Measurements from ENCODE around the gene GCNT2. TPM values are rescaled to one million over a fixed set of nuclear protein-coding genes. Genes with fewer than 3 reads are reported as not detected.
"Not testable (repeated sequence)": the region's sequence is repeated elsewhere in the genome, so short reads cannot be mapped to it uniquely, and the experiment has no call there.

The GCNT2 gene
- total RNA-seq, 6 donors from 2014 or later, result 18.7 to 97.4 (median 44.5) TPM

DNA sequence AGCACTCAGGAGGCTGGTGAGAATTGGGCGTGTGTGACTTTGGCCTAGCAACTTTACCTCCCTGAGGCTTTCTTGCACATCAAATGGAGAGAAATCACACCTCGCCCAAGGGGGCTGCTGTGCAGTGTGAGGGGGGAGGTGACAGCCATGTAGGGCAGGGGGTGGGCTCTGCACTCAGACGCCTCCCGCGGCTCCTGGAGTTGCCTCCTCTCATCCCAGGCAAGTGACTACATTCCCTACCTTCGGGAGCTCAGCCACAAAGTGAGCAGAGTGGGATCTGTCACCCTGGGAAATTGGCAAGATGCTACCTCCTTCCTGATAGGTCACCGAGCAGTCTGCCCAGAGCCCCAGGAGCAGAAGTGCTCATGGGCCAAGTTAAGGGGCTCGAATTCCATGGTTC lies 56.0 kb downstream of the GCNT2 start:
- ATAC-seq (ENCODE audit: low FRiP score in 2 of 2) (no peak), DNase-seq (no peak)
- WGBS, 2 donors, result 87 to 89% methylated on average over 8 of the region's 8 CpGs
- Histone ChIP-seq H3K27ac (no peak overlapping the region), H3K9me3 (no peaks in the 10 kb centered on the region), H3K36me3 (no peaks in the 10 kb centered on the region), H3K4me1 (no peaks in the 10 kb centered on the region), H3K27me3 (no peaks in the 10 kb centered on the region), H3K4me3 (no peak overlapping the region)
- TF ChIP-seq, protein P1, sequence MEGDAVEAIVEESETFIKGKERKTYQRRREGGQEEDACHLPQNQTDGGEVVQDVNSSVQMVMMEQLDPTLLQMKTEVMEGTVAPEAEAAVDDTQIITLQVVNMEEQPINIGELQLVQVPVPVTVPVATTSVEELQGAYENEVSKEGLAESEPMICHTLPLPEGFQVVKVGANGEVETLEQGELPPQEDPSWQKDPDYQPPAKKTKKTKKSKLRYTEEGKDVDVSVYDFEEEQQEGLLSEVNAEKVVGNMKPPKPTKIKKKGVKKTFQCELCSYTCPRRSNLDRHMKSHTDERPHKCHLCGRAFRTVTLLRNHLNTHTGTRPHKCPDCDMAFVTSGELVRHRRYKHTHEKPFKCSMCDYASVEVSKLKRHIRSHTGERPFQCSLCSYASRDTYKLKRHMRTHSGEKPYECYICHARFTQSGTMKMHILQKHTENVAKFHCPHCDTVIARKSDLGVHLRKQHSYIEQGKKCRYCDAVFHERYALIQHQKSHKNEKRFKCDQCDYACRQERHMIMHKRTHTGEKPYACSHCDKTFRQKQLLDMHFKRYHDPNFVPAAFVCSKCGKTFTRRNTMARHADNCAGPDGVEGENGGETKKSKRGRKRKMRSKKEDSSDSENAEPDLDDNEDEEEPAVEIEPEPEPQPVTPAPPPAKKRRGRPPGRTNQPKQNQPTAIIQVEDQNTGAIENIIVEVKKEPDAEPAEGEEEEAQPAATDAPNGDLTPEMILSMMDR (IDR thresholded peaks at IDR 0.05), result no peak
- TF ChIP-seq POLR2AphosphoS5 (IDR thresholded peaks at IDR 0.05), result no peak
- no peak for TF ChIP-seq EP300 (IDR thresholded peaks at IDR 0.05)
- no peak for TF ChIP-seq POLR2A (IDR thresholded peaks at IDR 0.05)

DNA sequence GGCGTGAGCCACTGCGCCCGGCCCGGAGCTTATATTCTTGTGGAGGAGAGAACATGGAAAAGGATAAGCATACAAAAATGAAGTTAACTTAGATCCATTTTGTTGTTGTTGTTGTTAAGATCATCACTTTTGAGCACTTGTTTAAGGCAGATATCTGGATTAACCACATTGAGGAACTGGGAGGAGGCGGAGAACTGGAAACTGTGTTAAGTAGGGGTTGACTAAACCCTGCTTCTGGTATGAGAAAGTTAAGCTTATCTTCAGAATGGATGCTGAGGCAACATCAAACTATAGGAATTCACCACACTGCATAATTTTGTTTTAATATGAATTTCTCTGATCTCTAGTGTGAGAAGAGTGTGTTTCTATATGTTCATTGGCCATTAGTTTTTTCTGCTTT lies 57.6 kb downstream of the GCNT2 start:
- no peaks in the 10 kb centered on the region for H3K9me3 ChIP-seq
- no peak for ATAC-seq (ENCODE audit: low FRiP score in 2 of 2)
- H3K27ac ChIP-seq, result no peak overlapping the region
- H3K27me3 ChIP-seq, result no peaks in the 10 kb centered on the region
- peaks cover 0 to 9% (median 5%) of the 10 kb centered on the region in 4 donors for H3K4me1 ChIP-seq
- H3K4me3 ChIP-seq, result no peak overlapping the region
- no peaks in the 10 kb centered on the region for H3K36me3 ChIP-seq
- no peak for DNase-seq
- 95 to 96% methylated on average over 5 of the region's 5 CpGs for WGBS, 2 donors
- TF ChIP-seq POLR2A (IDR thresholded peaks at IDR 0.05), result no peak

DNA sequence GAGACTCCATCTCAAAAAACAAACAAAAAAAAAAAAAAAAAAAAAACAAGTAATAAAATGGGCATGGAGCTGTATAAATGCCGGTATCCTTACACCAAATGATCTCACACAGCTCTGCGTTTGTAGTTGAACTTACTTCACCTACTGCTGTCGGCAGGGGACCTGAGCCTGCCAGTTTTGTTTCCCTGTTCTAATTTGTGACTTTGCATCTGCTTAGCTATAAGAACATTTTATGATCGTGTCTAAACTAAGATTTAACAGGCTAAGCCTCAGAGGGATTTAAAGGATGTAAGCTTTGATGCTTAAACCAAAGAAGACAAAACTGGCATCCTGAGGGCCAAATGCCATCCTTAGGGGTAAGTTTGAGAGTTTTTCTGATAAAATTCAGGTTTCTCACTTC lies 58.7 kb downstream of the GCNT2 start:
- peaks cover 0 to 9% (median 5%) of the 10 kb centered on the region in 4 donors for H3K4me1 ChIP-seq
- no peak overlapping the region for H3K27ac ChIP-seq
- no peaks in the 10 kb centered on the region for H3K36me3 ChIP-seq
- no peaks in the 10 kb centered on the region for H3K9me3 ChIP-seq
- TF ChIP-seq EP300 (IDR thresholded peaks at IDR 0.05) (no peak), POLR2A (IDR thresholded peaks at IDR 0.05) (no peak), POLR2AphosphoS5 (IDR thresholded peaks at IDR 0.05) (no peak)
- TF ChIP-seq, protein P1 (IDR thresholded peaks at IDR 0.05), result no peak
- WGBS, 2 donors, result 84 to 96% methylated on average over 4 of the region's 4 CpGs
- H3K4me3 ChIP-seq, result no peak overlapping the region
- no peaks in the 10 kb centered on the region for H3K27me3 ChIP-seq
- ATAC-seq (ENCODE audit: low FRiP score in 2 of 2) (no peak), DNase-seq (no peak)

DNA sequence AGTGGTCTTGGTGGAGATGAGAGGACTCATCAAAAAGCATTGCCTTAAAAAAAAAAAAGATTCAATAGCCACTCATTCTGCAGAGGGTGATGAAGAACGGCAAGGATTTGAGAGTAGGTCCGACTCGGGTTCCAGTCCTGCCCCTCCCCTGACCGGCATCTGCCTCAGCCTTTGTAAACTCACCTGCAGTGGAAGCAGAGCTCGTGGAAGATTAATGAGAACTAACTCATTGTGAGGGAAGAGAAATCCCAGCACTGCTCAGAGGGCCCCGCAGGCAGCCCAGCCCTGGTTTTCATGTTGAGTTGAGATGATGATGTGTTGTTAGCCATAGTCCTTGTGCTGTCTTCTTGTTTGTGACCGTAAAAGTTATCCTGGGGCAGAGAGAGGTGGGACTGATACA lies 59.4 kb downstream of the GCNT2 start:
- H3K4me3 ChIP-seq, result no peak overlapping the region
- ATAC-seq (ENCODE audit: low FRiP score in 2 of 2), result no peak
- peaks cover 0 to 9% (median 5%) of the 10 kb centered on the region in 4 donors for H3K4me1 ChIP-seq
- 79% methylated on average over 7 of the region's 7 CpGs for WGBS, 2 donors
- DNase-seq, result no peak
- H3K27ac ChIP-seq, result no peak overlapping the region
- H3K9me3 ChIP-seq, result no peaks in the 10 kb centered on the region
- H3K27me3 ChIP-seq, result no peaks in the 10 kb centered on the region
- H3K36me3 ChIP-seq, result no peaks in the 10 kb centered on the region
- TF ChIP-seq, protein P1 (IDR thresholded peaks at IDR 0.05), result no peak
- TF ChIP-seq POLR2AphosphoS5 (IDR thresholded peaks at IDR 0.05), result no peak
- TF ChIP-seq POLR2A (IDR thresholded peaks at IDR 0.05), result no peak
- no peak for TF ChIP-seq EP300 (IDR thresholded peaks at IDR 0.05)

DNA sequence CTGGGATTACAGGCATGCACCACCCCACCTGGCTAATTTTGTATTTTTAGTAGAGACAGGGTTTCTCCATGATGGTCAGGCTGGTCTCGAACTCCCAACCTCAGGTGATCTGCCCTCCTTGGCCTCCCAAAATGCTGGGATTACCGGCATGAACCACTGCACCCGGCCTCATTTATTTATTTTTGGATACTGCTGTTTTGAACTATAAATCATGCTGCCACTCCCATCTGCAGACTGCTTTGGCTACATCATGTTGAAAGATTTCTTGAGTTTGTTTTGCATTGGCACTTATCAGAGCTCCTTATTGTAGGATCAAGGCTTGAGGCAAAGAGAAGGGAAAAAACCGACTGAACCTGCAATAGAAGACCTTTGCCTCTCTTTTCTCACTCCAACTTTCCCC lies 60.3 kb downstream of the GCNT2 start:
- H3K4me1 ChIP-seq; H3K36me3 ChIP-seq; ATAC-seq (ENCODE audit: low FRiP score in 2 of 2); DNase-seq; H3K4me3 ChIP-seq; H3K27me3 ChIP-seq; H3K27ac ChIP-seq; H3K9me3 ChIP-seq: not testable (repeated sequence)
- WGBS, 2 donors, result 50 to 52% methylated on average over 4 of the region's 4 CpGs

DNA sequence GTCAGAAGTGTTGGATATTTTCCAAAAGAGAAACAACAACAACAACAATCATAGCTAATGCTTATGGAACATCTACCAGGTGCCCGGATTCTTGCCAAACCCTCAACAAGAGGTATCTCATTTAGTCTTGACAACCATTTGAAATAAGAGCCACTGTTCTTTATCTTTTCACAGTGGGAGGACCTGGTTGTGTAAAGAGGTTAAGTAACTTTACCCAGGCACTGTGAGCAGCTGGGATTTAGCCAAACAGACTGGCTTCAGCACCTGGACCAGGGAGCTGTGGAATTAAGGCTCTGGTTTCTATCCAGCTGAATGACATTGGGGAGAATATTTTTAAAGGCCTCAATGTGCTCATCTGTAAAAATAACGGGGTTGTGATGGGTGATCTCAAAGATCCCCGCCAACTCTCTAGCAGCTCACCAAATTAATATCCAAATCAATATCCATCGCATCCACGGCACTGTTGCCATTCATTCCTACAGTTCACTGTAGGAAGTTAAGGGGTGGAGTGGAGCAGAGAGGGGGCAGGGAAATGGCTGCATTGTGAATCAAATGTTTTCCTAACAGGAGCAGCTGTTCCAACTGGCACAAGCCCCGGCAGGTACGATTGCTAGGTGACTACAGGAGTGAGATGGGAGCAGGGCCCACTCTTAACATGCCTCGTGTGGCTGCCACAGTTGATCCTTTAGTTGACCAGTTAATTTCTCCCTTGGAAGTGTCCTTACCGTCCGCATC lies 61.8 kb downstream of the GCNT2 start:
- Histone ChIP-seq H3K4me3 (no peak overlapping the region), H3K9me3 (no peaks in the 10 kb centered on the region), H3K4me1 (peaks cover 0 to 15% (median 5%) of the 10 kb centered on the region in 4 donors), H3K27ac (no peak overlapping the region), H3K27me3 (no peaks in the 10 kb centered on the region), H3K36me3 (no peaks in the 10 kb centered on the region)
- DNase-seq (peak in 1 of 2 donors; percentile 28), ATAC-seq (ENCODE audit: low FRiP score in 2 of 2) (no peak)
- 68 to 75% methylated on average over 10 of the region's 10 CpGs for whole genome bisulfite sequencing, 2 donors
- TF ChIP-seq POLR2A (IDR thresholded peaks at IDR 0.05) (no peak), POLR2AphosphoS5 (IDR thresholded peaks at IDR 0.05) (no peak), EP300 (IDR thresholded peaks at IDR 0.05) (no peak)
- TF ChIP-seq, protein P1 (IDR thresholded peaks at IDR 0.05), result no peak

Data from upper lobe of left lung (tissue), 6 donors.